HG03045 (cell line): ENCODE data around the gene HTR5A.
"Not testable (repeated sequence)": the region's sequence is repeated elsewhere in the genome, so short reads cannot be mapped to it uniquely, and the experiment has no call there.

Experiments used
- ATAC-seq: cut with Tn5 transposase; IDR thresholded peaks from one replicate; pipeline ENCODE4 v1.9.1; 2021; ENCODE audit warnings: mild to moderate bottlenecking, moderate library complexity; ENCODE audit not compliant: unreplicated experiment

The HTR5A gene

DNA sequence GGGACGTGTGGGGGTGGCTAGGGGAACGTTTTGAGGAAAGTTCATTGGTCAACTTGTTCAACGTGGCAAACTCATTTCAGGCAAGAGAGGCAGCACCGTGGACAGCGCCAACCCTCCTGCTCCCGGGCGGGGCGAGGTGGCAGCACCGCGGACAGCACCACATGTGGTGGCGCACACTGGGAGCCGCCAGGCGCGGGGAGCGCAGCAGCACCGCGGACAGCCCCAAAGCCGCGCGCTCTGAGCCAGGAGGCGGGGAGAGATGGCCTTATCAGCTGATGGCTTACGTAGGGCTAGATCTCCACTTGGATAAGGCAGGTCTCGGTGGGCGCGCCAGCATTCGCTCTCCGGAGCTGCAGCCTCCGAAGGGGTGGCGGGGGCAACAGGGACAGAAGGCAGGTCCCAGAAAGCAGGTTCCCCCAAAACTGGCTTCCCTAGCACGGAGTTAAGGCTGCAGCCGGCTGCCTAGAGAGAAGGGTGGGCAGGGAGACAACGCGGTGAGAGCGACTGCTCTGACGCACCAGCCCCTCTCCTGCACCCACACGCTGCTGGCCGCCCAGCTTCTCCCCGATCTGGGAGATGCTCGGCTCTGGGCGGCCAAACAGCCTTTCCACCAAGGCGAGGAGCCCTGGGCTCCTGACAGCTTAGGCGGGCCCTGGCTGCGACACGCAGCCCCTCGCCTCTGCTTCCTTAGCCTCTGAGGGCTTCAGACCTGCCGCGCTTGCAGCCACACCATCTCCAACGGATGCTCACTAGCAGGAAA is at the start of gene HTR5A:
Gene HTR5A, plus strand, starts transcription at position 333 of the 760 bp plus-strand sequence. CDS start 576 bp downstream, outside the sequence.
- peak; percentile 83 for ATAC-seq

DNA sequence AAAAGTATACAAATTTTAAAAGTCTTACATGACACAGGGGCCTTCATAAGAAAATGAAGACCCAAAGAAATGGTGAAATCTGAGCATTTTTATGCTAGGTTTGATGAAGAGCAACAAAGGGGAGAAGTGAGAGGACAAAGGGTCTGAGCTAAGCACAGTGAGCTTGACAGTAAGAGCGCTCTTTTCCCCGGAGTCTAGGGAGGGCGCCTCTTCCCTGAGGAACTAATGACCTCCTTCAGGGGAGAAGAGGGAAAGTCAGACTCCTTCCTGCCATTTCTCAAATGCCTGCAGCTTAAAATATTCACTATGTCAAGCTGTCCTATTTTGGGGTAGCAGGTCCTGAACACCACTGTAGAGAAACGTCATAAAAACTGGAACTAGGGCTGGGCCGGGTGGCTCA is 49.1 kb upstream of the HTR5A start:
- no peak for ATAC-seq

DNA sequence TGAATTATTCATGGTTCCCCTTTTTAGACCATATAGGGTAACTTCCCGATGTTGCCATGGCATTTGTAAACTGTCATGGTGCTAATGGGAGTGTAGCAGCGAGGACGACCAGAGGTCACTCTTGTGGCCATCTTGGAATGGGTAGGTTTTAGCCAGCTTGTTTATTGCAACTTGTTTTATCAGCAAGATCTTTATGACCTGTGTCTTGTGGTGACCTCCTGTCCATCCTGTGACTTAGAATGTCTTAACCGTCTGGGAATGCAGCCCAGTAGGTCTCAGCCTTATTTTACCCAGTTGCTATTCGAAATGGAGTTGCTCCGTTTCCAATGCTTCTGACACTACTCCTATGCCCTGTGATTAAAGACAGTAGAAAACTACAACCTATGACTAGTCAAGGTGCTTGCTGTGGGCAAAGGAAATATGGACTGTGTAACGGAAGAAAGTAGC is 48.4 kb upstream of the HTR5A start:
- no peak for ATAC-seq

DNA sequence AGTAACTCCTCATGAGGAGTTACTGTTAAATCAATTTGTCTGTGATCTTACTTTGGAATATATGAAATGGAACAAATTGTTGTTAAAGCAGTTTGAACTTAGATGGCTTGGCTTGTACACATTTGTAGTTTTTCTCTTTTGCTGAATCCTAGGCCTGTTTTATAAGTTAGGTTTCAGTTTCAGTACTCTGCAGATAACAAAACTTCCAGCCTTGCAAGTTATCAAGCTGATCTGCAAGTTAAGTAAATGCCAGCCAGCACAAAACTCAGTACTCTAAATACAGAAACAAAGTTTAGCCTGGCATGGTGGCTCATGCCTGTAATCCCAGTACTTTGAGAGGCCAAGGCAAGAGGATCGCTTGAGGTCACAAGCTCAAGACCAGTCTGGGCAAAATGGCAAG is 42.2 kb upstream of the HTR5A start:
- ATAC-seq = no peak

DNA sequence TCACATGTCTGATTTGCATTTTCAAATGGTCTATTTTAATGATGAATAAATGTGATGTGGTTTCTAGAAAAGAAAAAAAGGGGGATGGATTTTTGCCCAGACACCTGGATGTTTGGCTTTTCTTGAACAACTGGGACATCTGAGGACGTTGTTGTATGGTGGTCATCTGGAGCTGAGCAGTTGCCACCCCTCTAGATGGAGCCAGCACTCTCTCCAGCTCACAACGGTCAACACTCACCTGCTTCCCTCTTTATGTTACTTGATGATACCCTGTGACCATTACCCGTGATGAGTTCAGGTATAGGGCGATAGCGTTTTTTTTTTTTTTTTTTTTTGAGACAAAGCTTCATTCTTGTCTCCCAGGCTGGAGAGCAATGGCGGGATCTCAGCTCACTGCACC is 37.1 kb upstream of the HTR5A start:
- no peak for ATAC-seq

DNA sequence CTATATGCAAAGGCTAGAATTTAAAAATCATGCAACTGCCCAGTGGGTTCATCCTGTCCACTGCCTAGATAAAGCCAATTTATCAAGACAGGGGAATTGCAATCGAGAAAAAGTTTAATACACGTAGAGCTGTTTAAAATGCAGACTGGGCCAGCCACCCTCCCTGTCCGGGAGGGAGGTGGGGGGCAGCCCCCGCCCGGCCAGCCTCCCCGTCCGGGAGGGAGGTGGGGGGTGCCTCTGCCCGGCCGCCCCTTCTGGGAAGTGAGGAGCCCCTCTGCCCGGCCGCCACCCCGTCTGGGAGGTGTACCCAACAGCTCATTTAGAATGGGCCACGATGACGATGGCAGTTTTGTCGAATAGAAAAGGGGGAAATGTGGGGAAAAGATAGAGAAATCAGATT is 35.6 kb upstream of the HTR5A start:
- not testable (repeated sequence) for ATAC-seq

DNA sequence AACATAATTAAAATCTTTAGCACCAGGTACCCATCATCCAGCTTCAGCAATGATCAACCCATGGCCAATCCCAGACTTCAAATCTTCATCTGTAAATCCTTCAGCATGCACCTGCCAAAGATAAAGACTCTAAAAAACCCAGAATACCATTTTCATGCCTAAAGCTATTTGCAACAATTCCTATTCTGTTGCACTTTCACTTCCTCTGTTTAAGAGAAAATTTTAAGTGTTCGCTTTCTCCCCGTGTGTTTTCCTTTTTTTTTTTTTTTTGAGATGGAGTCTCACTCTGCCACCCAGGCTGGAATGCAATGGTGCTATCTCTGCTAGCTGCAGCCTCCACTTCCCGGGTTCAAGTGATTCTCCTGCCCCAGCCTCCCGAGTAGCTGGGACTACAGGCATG is 31.8 kb upstream of the HTR5A start:
- no peak for ATAC-seq

DNA sequence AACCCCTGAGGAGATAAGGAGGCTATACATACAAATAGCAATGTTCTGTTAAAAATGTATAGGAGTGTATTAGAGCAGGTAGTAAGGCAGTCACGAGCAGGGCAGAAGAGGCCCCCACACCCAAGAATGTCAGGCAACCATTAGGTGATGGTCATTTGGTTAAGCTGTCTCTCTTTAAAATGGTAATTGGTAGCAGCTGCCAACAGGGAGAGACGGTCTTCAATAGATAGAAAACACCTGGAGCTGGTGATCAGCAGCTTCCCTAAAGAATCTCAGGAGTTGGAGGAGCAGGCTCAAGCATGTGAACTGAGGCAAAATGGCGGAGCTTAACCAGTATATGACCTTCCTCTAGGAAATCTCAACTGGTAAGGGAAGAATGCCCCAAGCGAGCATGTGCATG is 26.4 kb upstream of the HTR5A start:
- no peak for ATAC-seq

DNA sequence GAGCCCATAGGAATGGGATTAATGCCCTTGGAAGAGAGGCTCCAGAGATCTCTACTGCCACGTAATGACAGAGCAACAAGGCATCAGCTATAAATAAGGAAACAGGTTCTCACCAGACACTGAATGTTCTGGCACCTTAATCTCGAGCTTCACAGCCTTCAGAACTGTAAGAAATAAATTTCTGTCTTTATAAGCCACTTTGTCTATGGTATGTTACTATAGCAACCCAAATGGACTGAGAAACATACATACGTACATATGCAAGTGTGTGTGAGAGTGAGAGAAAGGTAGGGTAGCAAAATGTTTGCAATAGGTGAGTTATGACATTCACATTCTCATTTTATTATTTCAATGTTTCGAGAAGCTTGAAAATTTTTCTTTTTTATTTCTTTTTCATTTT is 22.1 kb upstream of the HTR5A start:
- no peak for ATAC-seq

DNA sequence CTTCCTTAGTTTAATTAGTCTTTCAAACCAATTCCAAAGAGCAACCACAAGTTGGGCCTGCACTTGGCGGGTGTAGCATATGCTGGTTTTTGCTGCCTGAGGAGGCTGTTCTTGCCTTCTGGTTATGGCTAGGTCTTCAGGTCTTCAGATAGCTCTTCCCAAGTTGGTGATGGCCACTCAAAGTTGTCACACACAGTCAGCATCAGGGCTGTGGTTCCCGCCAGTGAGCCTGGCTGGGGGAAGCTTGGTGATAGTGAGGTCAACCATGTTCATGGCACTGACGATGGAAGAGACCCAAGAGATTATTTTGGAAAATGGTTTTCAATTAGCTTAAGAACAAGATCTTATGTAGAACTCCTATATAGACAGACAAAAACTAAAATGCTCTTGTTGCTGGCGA is 18.8 kb upstream of the HTR5A start:
- no peak for ATAC-seq

DNA sequence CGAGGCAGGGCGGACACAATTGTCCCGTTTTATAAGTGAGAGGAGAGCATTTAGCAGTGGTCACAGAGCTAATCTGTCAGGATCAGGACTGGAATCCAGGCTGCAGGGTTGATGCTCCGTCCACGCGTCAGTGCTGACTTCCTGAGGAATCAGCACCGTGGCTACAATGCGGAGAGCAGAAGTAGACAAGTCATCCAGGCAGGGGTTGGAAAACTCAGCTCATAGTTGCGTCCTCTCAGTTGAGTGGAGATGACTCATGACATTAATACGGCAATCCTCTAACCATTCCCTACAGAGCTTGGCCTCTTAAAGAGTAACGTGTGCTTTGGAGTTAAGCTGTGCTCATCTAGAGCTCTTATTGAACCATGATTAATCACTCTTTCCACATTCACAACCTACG is 17.1 kb upstream of the HTR5A start:
- no peak for ATAC-seq

DNA sequence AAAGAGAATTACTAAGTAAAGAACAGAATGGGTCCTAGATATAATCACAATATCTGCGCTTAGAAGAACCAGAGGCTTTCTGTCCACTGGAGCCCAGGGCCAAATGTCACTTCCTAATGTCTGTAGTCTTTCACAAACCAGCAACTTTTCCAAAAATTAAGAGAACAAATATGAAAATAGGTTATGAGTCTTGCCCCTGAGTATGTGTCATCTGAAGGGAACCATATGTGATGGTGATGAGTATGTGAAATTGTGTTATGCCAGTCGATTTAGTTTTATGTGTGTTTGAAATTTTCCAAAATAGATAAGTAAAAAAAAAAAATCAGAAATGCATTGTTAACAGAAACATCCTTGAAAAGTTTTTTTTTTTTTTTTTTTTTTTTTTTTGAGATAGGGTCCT is 15.4 kb upstream of the HTR5A start:
- no peak for ATAC-seq

DNA sequence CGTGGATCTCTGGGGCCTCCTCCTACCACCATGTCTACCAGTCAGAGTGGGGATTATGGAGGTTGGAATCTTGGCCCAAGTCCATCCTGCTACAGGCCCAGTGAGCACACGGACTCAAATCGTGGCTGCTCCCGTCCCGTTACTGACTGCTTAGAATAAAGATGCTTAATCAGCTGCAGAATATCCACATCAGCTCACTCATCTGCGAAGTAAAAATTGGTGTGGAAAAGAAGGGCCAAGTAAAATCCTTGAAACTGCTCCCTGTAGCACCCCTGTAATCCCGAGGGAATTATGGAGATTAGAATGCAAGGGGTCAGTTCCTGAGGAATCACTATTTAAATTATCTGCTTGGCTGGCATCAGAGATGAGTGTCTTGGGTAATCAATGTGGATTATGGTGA is 13.0 kb upstream of the HTR5A start:
- ATAC-seq = no peak

DNA sequence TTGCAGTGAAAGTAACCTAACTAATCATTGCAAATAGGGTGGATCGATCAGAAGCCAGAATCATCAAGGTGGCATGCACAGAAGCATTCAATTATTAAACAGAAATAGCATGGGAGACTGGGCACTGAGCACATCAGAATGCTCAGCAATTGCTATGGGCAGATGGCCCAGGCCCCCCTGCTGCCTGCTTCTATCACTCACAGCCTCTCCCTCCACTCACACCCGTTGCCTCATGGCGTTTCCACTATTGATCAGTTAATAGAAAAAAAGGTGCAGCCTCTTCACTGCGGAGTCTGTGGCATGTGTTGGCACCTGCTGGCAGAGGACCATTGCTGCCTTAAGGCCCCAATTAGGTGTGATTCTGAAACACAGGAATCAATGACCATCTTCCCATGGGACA is 11.2 kb upstream of the HTR5A start:
- no peak for ATAC-seq

DNA sequence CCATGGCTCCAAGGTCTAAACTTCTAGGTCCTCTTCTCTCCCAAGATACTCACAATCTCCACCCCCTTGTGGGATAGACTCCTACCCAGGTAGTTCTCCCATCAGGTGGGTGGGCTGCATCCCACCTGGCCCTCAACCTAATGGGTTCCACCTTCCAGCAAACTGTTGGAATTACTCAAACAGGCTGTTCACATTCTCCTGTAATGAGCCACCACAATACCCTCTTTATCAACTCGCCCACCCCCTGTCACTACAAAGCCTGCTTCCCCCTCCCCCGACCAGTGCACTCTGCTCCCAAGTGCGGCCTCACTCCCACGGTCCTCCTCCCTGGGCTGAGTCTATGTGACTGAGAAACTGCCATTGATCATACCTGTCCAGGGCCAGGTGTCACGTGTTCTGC is 10.4 kb upstream of the HTR5A start:
- ATAC-seq = no peak

DNA sequence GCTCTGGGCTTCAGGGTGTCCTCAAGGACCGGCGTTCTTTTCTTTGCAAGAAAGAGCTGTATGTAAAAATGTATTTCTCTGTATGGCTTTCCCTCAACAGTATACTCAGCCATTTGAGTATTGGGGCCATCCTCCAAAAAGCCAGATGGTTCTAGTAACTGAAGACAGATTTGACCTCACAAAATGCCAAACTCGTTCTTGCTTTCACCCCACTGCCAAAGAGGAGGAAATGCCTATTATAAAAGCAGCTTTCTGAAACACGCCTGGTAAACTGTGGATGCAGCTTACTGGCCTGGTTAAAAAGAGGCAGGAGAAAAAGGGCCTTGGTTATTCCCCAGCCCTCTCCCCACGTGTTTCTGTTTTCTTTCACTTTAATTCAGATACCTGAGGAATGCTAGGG is 7.7 kb upstream of the HTR5A start:
- no peak for ATAC-seq

DNA sequence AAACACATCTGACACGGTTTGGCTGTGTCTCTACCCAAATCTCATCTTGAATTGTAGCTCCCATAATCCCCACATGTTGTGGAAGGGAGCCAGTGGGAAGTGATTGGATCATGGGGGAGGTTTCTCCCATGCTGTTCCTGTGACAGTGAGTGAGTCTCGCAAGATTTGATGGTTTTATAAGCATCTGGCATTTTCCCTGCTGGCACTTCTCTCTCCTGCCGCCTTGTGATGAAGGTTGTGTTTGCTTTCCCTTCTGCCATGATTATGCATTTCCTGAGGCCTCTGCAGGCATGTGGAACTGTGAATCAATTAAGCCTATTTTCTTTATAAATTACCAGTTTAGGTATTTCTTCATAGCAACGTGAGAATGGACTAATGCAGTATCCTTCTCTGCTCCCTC is 5.9 kb upstream of the HTR5A start:
- ATAC-seq = no peak

DNA sequence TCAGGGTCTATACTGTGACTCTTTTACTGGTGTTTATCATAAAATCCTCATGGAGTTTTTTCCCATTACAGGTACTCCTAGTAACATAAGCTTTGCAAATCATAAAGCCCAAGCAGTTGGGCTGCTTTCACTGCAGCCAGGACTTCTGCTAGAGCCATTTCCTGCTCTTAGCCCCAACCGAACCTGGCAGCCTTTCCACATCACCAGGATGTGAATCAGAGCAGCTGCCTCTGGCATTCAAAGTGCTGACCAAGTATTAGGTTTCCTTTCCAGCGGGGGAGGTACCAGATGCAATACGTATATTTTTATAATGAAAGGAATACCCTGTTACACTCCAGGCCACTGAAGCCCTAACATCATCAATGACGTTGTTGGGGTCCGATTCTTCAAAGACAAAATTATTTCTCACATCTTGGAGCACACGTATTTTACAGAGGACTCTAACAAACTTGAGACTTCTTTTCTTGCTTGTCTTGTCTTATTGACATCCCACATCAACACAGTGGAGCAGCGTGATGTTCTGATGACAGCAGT is 3.6 kb upstream of the HTR5A start:
- ATAC-seq = no peak

DNA sequence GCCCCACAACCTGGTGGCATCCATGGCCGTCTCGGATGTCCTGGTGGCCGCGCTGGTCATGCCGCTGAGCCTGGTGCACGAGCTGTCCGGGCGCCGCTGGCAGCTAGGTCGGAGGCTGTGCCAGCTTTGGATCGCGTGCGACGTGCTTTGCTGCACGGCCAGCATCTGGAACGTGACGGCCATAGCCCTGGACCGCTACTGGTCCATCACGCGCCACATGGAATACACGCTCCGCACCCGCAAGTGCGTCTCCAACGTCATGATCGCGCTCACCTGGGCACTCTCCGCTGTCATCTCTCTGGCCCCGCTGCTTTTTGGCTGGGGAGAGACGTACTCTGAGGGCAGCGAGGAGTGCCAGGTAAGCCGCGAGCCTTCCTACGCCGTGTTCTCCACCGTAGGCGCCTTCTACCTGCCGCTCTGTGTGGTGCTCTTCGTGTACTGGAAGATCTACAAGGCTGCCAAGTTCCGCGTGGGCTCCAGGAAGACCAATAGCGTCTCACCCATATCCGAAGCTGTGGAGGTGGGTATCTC is 1.1 kb downstream of the HTR5A start:
- ATAC-seq = no peak

DNA sequence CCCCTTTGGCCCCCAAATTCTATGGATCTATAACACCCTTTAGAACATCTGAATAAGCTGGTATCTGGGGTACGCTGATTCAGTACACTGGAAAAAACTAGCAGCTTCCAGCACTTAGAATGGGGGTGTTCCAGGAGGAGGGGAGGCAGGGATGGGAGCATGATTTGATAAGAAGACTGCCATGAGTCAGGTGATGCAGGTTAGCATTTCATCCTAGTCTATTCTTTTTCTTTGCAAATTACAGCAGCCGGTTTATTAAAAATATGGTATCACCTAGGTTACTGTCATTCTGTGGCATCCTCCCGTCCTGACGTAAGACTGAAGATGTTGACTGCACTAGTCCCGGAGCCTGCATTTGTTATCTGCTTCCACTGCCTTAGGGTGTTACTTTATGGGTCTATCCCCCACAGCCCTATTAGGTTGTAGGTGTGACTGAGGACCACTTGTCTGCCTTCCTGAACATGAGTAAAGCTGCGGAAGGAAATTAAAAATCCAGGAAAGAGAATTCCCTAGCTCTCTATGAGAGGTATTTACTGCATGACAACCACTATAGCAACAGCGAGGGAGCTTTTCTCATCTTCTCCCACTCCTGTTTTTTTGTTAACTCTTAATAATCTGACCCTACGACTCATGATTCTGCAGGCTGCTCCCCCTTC is 1.9 kb downstream of the HTR5A start:
- no peak for ATAC-seq

DNA sequence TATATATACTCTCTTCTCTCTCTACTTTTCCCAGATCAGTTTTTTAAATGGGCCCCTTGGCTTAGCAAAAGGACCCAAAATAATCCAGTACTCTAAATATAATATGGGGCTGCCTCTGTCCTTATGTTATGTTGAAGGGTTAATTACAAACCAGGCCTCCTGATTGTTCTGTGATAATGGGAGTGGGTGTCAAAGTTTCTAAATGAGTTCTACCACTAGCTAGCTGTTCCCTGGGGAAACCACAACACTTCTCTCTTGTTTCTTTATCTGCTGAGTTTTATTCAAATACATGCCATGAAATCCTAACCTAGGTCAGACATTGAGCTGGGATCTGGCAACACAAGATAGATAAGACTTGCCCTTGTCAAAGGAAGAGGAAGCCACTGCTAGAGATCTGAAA is 3.8 kb downstream of the HTR5A start:
- no peak for ATAC-seq

DNA sequence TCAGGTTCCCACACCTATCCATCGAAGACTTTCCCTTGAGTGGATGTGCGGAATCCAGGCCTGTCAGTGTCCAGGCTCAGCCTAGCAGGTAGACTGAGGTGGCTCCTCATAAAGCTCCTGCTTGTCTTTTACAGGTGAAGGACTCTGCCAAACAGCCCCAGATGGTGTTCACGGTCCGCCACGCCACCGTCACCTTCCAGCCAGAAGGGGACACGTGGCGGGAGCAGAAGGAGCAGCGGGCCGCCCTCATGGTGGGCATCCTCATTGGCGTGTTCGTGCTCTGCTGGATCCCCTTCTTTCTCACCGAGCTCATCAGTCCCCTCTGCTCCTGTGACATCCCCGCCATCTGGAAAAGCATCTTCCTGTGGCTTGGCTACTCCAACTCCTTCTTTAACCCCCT is 13.9 kb downstream of the HTR5A start:
- no peak for ATAC-seq
